H9 (cell line): ENCODE results near the gene SIL1. TPM values are rescaled to one million over a fixed set of nuclear protein-coding genes. Genes with fewer than 3 reads are reported as not detected.

Experiments used
- DNase-seq: peaks from one replicate; pipeline ENCODE4 v3.0.0-alpha.2; 2017
- H2AFZ ChIP-seq: one replicate; pipeline ENCODE4 v1.6.1; 2013; ENCODE audit warnings: mild to moderate bottlenecking, low read length, control low read depth, moderate library complexity
- H2AK5ac ChIP-seq: 2 replicates; pipeline ENCODE4 v1.6.1; 2013; ENCODE audit warnings: low read length, control low read depth, mixed read lengths; ENCODE audit not compliant: insufficient read length
- H2BK120ac ChIP-seq: one replicate; pipeline ENCODE4 v1.6.1; 2013; ENCODE audit warnings: low read depth, mild to moderate bottlenecking, low read length, control low read depth, inconsistent platforms; ENCODE audit not compliant: poor library complexity, severe bottlenecking
- H2BK12ac ChIP-seq: 2 replicates; pipeline ENCODE4 v1.6.1; 2013; ENCODE audit warnings: low read length, control low read depth, mixed read lengths, low read depth; ENCODE audit not compliant: insufficient read length
- H2BK15ac ChIP-seq: 2 replicates; pipeline ENCODE4 v1.6.1; 2013; ENCODE audit warnings: low read depth, low read length, control low read depth
- H2BK20ac ChIP-seq: one replicate; pipeline ENCODE4 v1.6.1; 2013; ENCODE audit warnings: low read depth, mild to moderate bottlenecking, low read length, control low read depth, inconsistent platforms; ENCODE audit not compliant: poor library complexity, severe bottlenecking
- H2BK5ac ChIP-seq: 2 replicates; pipeline ENCODE4 v1.6.1; 2013; ENCODE audit warnings: low read length, control low read depth, mixed read lengths; ENCODE audit not compliant: insufficient read length
- H3K14ac ChIP-seq: 2 replicates; pipeline ENCODE4 v1.6.1; 2013; ENCODE audit warnings: low read length, control low read depth; ENCODE audit not compliant: insufficient read depth
- H3K18ac ChIP-seq: 2 replicates; pipeline ENCODE4 v1.6.1; 2013; ENCODE audit warnings: low read depth, mild to moderate bottlenecking, mixed read lengths, low read length, control low read depth; ENCODE audit not compliant: insufficient read length
- H3K23ac ChIP-seq: 2 replicates; pipeline ENCODE4 v1.6.1; 2013; ENCODE audit warnings: low read length, control low read depth, mixed read lengths, low read depth; ENCODE audit not compliant: insufficient read length
- H3K23me2 ChIP-seq: 2 replicates; pipeline ENCODE4 v1.6.1; 2013; ENCODE audit warnings: low read depth, mild to moderate bottlenecking, mixed read lengths, low read length, control low read depth; ENCODE audit not compliant: insufficient read length, poor library complexity, severe bottlenecking
- H3K27ac ChIP-seq: 2 replicates; pipeline ENCODE4 v1.5.1; 2013; ENCODE audit warnings: low read length, control low read depth, mixed read lengths, low read depth; ENCODE audit not compliant: insufficient read length
- H3K27me3 ChIP-seq: 2 replicates; pipeline ENCODE4 v1.6.1; 2013; ENCODE audit warnings: low read length, control low read depth, inconsistent platforms; ENCODE audit not compliant: insufficient read depth
- H3K4ac ChIP-seq: 2 replicates; pipeline ENCODE4 v1.6.1; 2013; ENCODE audit warnings: low read depth, mild to moderate bottlenecking, control low read depth, inconsistent platforms, low read length, moderate library complexity
- H3K4me1 ChIP-seq: 2 replicates; pipeline ENCODE4 v1.6.1; 2013; ENCODE audit warnings: low read length, control low read depth, inconsistent platforms; ENCODE audit not compliant: insufficient read depth
- H3K4me2 ChIP-seq: 2 replicates; pipeline ENCODE4 v1.6.1; 2013; ENCODE audit warnings: low read length, control low read depth, mixed read lengths; ENCODE audit not compliant: insufficient read length, insufficient read depth
- H3K56ac ChIP-seq: 2 replicates; pipeline ENCODE4 v1.6.1; 2013; ENCODE audit warnings: low read depth, mild to moderate bottlenecking, mixed read lengths, low read length, control low read depth; ENCODE audit not compliant: insufficient read length
- H3K79me1 ChIP-seq: 2 replicates; pipeline ENCODE4 v1.6.1; 2013; ENCODE audit warnings: low read depth, mild to moderate bottlenecking, moderate library complexity, low read length, control low read depth, inconsistent platforms; ENCODE audit not compliant: insufficient read depth, poor library complexity, severe bottlenecking
- H3K79me2 ChIP-seq: 2 replicates; pipeline ENCODE4 v1.6.1; 2013; ENCODE audit warnings: low read length, control low read depth, inconsistent platforms; ENCODE audit not compliant: insufficient read depth
- H3K9ac ChIP-seq: 2 replicates; pipeline ENCODE4 v1.6.1; 2013; ENCODE audit warnings: low read length, control low read depth, mixed read lengths; ENCODE audit not compliant: insufficient read length; ENCODE audit errors: extremely low read depth
- H3K9me3 ChIP-seq: one replicate; pipeline ENCODE4 v1.6.1; 2013; ENCODE audit warnings: low read depth, low read length, inconsistent platforms; ENCODE audit not compliant: control insufficient read depth
- H3T11ph ChIP-seq: one replicate; pipeline ENCODE4 v1.6.1; 2013; ENCODE audit warnings: mild to moderate bottlenecking, low read length, control low read depth, inconsistent platforms
- H4K20me1 ChIP-seq: one replicate; pipeline ENCODE4 v1.6.1; 2013; ENCODE audit not compliant: control insufficient read depth, insufficient read length, insufficient read depth
- H4K5ac ChIP-seq: 2 replicates; pipeline ENCODE4 v1.6.1; 2013; ENCODE audit warnings: low read depth, mild to moderate bottlenecking, mixed read lengths, low read length, control low read depth; ENCODE audit not compliant: insufficient read length
- H4K8ac ChIP-seq: replicated peaks from 2 replicates; pipeline ENCODE4 v1.6.1; 2013; ENCODE audit warnings: low read length, control low read depth, mixed read lengths, low read depth; ENCODE audit not compliant: insufficient read length
- H4K91ac ChIP-seq: 2 replicates; pipeline ENCODE4 v1.6.1; 2013; ENCODE audit warnings: low read depth, mild to moderate bottlenecking, moderate library complexity, mixed read lengths, low read length, control low read depth; ENCODE audit not compliant: insufficient read length
- H3K27ac Mint-ChIP-seq, 3 experiments: 2 replicates in 2 of 3; 3 replicates in 1 of 3; pipeline ENCODE4 v1.8.0; 2020 to 2021; ENCODE audit warnings: mixed read lengths in 3 of 3, mild to moderate bottlenecking in 1 of 3, moderate library complexity in 1 of 3
- H3K27me3 Mint-ChIP-seq: 2 replicates; pipeline ENCODE4 v1.8.0; 2021; ENCODE audit warnings: low read depth, mild to moderate bottlenecking, moderate library complexity, mixed read lengths
- H3K36me3 Mint-ChIP-seq, 3 experiments: 2 replicates in 2 of 3; 3 replicates in 1 of 3; pipeline ENCODE4 v1.8.0; 2020 to 2021; ENCODE audit warnings: low read depth in 3 of 3, mixed read lengths in 3 of 3; ENCODE audit not compliant: insufficient read depth in 1 of 3
- H3K4me1 Mint-ChIP-seq, 2 experiments: 2 replicates each; pipeline ENCODE4 v1.8.0; 2020; ENCODE audit warnings: mixed read lengths in 2 of 2
- H3K4me3 Mint-ChIP-seq, 2 experiments: 2 replicates in 1 of 2; 3 replicates in 1 of 2; pipeline ENCODE4 v1.8.0; 2020 to 2021; ENCODE audit warnings: mild to moderate bottlenecking in 2 of 2, mixed read lengths in 2 of 2, moderate library complexity in 1 of 2
- H3K9me3 Mint-ChIP-seq, 2 experiments: 2 replicates in 1 of 2; 3 replicates in 1 of 2; pipeline ENCODE4 v1.8.0; 2020; ENCODE audit warnings: mild to moderate bottlenecking in 2 of 2, mixed read lengths in 2 of 2, moderate library complexity in 1 of 2
- CTCF ChIP-seq: fragments of 200-600 bp; sonication (generic); conservative IDR thresholded peaks from 3 replicates; pipeline ENCODE4 v1.8.0; 2021; ENCODE audit warnings: antibody characterized with exemption, mild to moderate bottlenecking
- WGBS: extraction: QIAGEN DNeasy Blood & Tissue Kit; methylation state at CpG from one replicate; pipeline ENCODE4 v1.1.7; 2013; ENCODE audit warnings: missing lambda C conversion rate, low lambda C conversion rate, mixed read lengths; ENCODE audit not compliant: insufficient read length; ENCODE audit errors: extremely low coverage; 5-methylcytosine and 5-hydroxymethylcytosine counted together
- total RNA-seq: library from RNA; stranded (reverse); gene quantifications from 2 replicates; pipeline ENCODE4 v1.2.1, GENCODE V29; 2021

Gene SIL1
- total RNA-seq, 1 experiment from 2014 or later: 10.6 TPM

GRCh38 chr5:138900281-138900965 lies 297.7 kb downstream of the SIL1 start:
- H3K27ac ChIP-seq: no peak overlapping the region
- H3K9me3 ChIP-seq: no peaks in the 10 kb centered on the region
- H3K79me2 ChIP-seq: no peaks in the 10 kb centered on the region
- H3K18ac ChIP-seq: no peak overlapping the region
- no peak overlapping the region for H3K4me3 Mint-ChIP-seq
- no peak overlapping the region for H3K4me2 ChIP-seq
- H3K56ac ChIP-seq: no peak overlapping the region
- no peak overlapping the region for H2AFZ ChIP-seq
- no peak overlapping the region for H3T11ph ChIP-seq
- H4K8ac ChIP-seq: no peak overlapping the region
- H3K4me1 Mint-ChIP-seq: peaks cover 7 to 8% of the 10 kb centered on the region in 2 experiments
- H2BK15ac ChIP-seq: no peak overlapping the region
- no peak overlapping the region for H2BK12ac ChIP-seq
- H3K4me1 ChIP-seq: no peaks in the 10 kb centered on the region
- no peaks in the 10 kb centered on the region for H3K23me2 ChIP-seq
- H3K9ac ChIP-seq: no peak overlapping the region
- H3K79me1 ChIP-seq: peaks cover 4% of the 10 kb centered on the region
- DNase-seq: no peak
- TF ChIP-seq CTCF: no peak
- peak overlapping the region in 1 of 3 experiments; percentile 67; a peak in 3 of 7 replicates for H3K27ac Mint-ChIP-seq
- H3K27me3 Mint-ChIP-seq: no peaks in the 10 kb centered on the region
- H4K20me1 ChIP-seq: no peaks in the 10 kb centered on the region
- no CpG with 5 or more reads among the region's 6 CpGs for WGBS
- H3K14ac ChIP-seq: no peak overlapping the region
- H2BK5ac ChIP-seq: no peak overlapping the region
- no peak overlapping the region for H3K23ac ChIP-seq
- no peak overlapping the region for H3K4ac ChIP-seq
- H3K27me3 ChIP-seq: no peaks in the 10 kb centered on the region
- no peak overlapping the region for H2BK120ac ChIP-seq
- no peaks in the 10 kb centered on the region for H3K9me3 Mint-ChIP-seq
- no peak overlapping the region for H2AK5ac ChIP-seq
- no peak overlapping the region for H4K91ac ChIP-seq
- H2BK20ac ChIP-seq: no peak overlapping the region
- peaks cover 15 to 65% (median 55%) of the 10 kb centered on the region in 3 experiments; a peak in 6 of 7 replicates for H3K36me3 Mint-ChIP-seq
- no peak overlapping the region for H4K5ac ChIP-seq
